Measurements from ENCODE around the gene TMEM101. TPM values are rescaled to one million over a fixed set of nuclear protein-coding genes. Genes with fewer than 3 reads are reported as not detected.
"Not testable (repeated sequence)": the region's sequence is repeated elsewhere in the genome, so short reads cannot be mapped to it uniquely, and the experiment has no call there.

TMEM101 gene
- total and polyA plus RNA-seq, 10 donors: 15.9 to 30.6 (median 21.1) TPM

DNA sequence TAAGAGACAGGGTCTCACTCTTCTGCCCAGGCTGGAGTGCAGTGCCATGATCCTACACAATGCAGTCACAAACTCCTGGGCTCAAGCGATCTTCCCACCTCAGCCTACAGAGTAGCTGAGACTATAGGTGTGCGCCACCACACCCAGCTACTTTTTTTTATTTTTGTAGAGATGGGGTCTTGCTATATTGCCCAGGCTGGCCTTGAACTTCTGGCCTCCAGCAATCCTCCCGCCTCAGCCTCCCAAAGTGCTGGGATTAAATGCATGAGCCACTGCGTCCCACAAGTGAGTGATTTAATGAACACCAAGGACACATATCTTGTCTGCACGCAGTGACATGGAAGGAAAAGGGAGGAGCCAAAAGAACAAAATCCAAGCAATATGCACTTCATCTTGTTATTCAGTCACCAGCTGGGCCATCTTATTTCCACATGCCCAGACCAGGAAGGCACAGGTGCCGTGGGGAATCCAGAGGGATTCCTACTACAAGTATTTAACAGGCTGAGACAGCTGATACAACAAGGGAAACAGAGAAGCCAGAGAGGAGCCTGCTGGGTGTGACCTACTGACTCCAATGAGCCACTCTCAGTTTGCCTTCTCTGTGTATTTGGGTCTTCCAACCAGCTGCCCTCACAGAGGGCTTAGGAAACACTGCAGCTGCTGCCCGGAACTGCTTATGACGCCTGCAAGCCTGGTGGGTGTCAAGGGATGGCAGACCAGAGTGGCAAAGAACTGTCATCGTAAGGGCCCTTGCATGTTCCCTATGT, 34.7 kb upstream of the TMEM101 start:
- DNase-seq: no peak
- H3K27me3 ChIP-seq (replicated peaks in 1 of 7): no peaks in the 10 kb centered on the region
- intact Hi-C loops (cut with DNase I; ENCODE audit: low total_unique reads): no loop called here
- TF ChIP-seq POLR2AphosphoS5 (IDR thresholded peaks at IDR 0.05) (no peak), POLR2A (IDR thresholded peaks at IDR 0.05) (no peak)
- TF ChIP-seq, protein P1, sequence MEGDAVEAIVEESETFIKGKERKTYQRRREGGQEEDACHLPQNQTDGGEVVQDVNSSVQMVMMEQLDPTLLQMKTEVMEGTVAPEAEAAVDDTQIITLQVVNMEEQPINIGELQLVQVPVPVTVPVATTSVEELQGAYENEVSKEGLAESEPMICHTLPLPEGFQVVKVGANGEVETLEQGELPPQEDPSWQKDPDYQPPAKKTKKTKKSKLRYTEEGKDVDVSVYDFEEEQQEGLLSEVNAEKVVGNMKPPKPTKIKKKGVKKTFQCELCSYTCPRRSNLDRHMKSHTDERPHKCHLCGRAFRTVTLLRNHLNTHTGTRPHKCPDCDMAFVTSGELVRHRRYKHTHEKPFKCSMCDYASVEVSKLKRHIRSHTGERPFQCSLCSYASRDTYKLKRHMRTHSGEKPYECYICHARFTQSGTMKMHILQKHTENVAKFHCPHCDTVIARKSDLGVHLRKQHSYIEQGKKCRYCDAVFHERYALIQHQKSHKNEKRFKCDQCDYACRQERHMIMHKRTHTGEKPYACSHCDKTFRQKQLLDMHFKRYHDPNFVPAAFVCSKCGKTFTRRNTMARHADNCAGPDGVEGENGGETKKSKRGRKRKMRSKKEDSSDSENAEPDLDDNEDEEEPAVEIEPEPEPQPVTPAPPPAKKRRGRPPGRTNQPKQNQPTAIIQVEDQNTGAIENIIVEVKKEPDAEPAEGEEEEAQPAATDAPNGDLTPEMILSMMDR (IDR thresholded peaks at IDR 0.05 in 8 of 11, conservative IDR thresholded peaks at IDR 0.05 in 3 of 11): no peak
- H3K27ac ChIP-seq: no peak overlapping the region
- H3K4me3 ChIP-seq: no peak overlapping the region
- no peaks in the 10 kb centered on the region for H3K9me3 ChIP-seq
- peaks cover 0 to 96% (median 51%) of the 10 kb centered on the region in 6 donors for H3K36me3 ChIP-seq
- H3K4me1 ChIP-seq: peaks cover 0 to 26% (median 12%) of the 10 kb centered on the region in 6 donors
- WGBS, 5 donors: 86 to 93% (median 92%) methylated on average over 9 of the region's 9 CpGs

- intact Hi-C loops (cut with DNase I; ENCODE audit: low total_unique reads); H3K27ac ChIP-seq; H3K27me3 ChIP-seq (replicated peaks in 1 of 7); H3K9me3 ChIP-seq; DNase-seq; H3K4me3 ChIP-seq: not testable (repeated sequence)
- Histone ChIP-seq H3K4me1 (peaks cover 0 to 32% (median 17%) of the 10 kb centered on the region in 6 donors), H3K36me3 (peaks cover 0 to 71% (median 36%) of the 10 kb centered on the region in 6 donors)
- 90 to 99% (median 93%) methylated on average over 6 to 7 of the region's 7 CpGs for WGBS, 5 donors
Measured at GRCh38 chr17:44046893-44047292, 32.1 kb upstream of the TMEM101 start.

GRCh38 chr17:44045486-44045885, 30.7 kb upstream of the TMEM101 start:
- intact Hi-C loops (cut with DNase I; ENCODE audit: low total_unique reads): no loop called here
- no peaks in the 10 kb centered on the region for H3K27me3 ChIP-seq (replicated peaks in 1 of 7)
- no peak for DNase-seq
- TF ChIP-seq POLR2AphosphoS5 (IDR thresholded peaks at IDR 0.05): no peak
- TF ChIP-seq, protein P1 (IDR thresholded peaks at IDR 0.05 in 8 of 11, conservative IDR thresholded peaks at IDR 0.05 in 3 of 11): no peak
- TF ChIP-seq POLR2A (IDR thresholded peaks at IDR 0.05): no peak
- H3K27ac ChIP-seq: no peak overlapping the region
- H3K4me3 ChIP-seq: no peak overlapping the region
- whole genome bisulfite sequencing, 5 donors: 89 to 97% (median 96%) methylated on average over 4 of the region's 4 CpGs
- H3K9me3 ChIP-seq: no peaks in the 10 kb centered on the region
- H3K4me1 ChIP-seq: peaks cover 0 to 45% (median 25%) of the 10 kb centered on the region in 6 donors
- H3K36me3 ChIP-seq: peaks cover 0 to 57% (median 22%) of the 10 kb centered on the region in 6 donors

GRCh38 chr17:44044071-44044470, 29.3 kb upstream of the TMEM101 start:
- WGBS, 5 donors: 29 to 80% (median 62%) methylated on average over 1 of the region's 1 CpG
- Histone ChIP-seq H3K4me3 (no peak overlapping the region), H3K36me3 (peaks cover 0 to 56% (median 13%) of the 10 kb centered on the region in 6 donors), H3K27ac (peak overlapping the region in 2 of 8 donors; percentile 15 to 19), H3K9me3 (no peaks in the 10 kb centered on the region), H3K27me3 (replicated peaks in 1 of 7) (no peaks in the 10 kb centered on the region), H3K4me1 (peaks cover 0 to 46% (median 30%) of the 10 kb centered on the region in 6 donors)
- no peak for DNase-seq
- TF ChIP-seq POLR2A (IDR thresholded peaks at IDR 0.05) (no peak), POLR2AphosphoS5 (IDR thresholded peaks at IDR 0.05) (no peak)
- TF ChIP-seq, protein P1 (IDR thresholded peaks at IDR 0.05 in 8 of 11, conservative IDR thresholded peaks at IDR 0.05 in 3 of 11): no peak
- intact Hi-C loops (cut with DNase I; ENCODE audit: low total_unique reads): no loop called here

Measured in spleen (tissue), 11 donors.